ENCODE results near the gene UCMA. TPM values are rescaled to one million over a fixed set of nuclear protein-coding genes. Genes with fewer than 3 reads are reported as not detected.

The UCMA gene
- total and polyA plus RNA-seq, 10 donors = not detected

- Histone ChIP-seq H3K36me3 (no peaks in the 10 kb centered on the region), H3K4me3 (no peak overlapping the region), H3K27me3 (replicated peaks in 1 of 7) (no peaks in the 10 kb centered on the region), H3K9me3 (no peaks in the 10 kb centered on the region), H3K4me1 (no peaks in the 10 kb centered on the region), H3K27ac (no peak overlapping the region)
- WGBS, 5 donors = 86 to 94% (median 90%) methylated on average over 6 of the region's 6 CpGs
- no peak for TF ChIP-seq POLR2A (IDR thresholded peaks at IDR 0.05)
- TF ChIP-seq CTCF (IDR thresholded peaks at IDR 0.05 in 8 of 11, conservative IDR thresholded peaks at IDR 0.05 in 3 of 11) = no peak
- TF ChIP-seq POLR2AphosphoS5 (IDR thresholded peaks at IDR 0.05) = no peak
- peak; percentile 62 for DNase-seq
- intact Hi-C loops (cut with DNase I; ENCODE audit: low total_unique reads) = no loop called here
Observed at GRCh38 chr10:13222151-13222550, 12.0 kb downstream of the UCMA start.

GRCh38 chr10:13221572-13221971 lies 12.6 kb downstream of the UCMA start:
- 85 to 94% (median 92%) methylated on average over 8 of the region's 8 CpGs for WGBS, 5 donors
- H3K36me3 ChIP-seq = no peaks in the 10 kb centered on the region
- H3K9me3 ChIP-seq = no peaks in the 10 kb centered on the region
- intact Hi-C loops (cut with DNase I; ENCODE audit: low total_unique reads) = no loop called here
- no peak overlapping the region for H3K27ac ChIP-seq
- H3K27me3 ChIP-seq (replicated peaks in 1 of 7) = no peaks in the 10 kb centered on the region
- no peaks in the 10 kb centered on the region for H3K4me1 ChIP-seq
- H3K4me3 ChIP-seq = no peak overlapping the region
- no peak for DNase-seq
- TF ChIP-seq CTCF (IDR thresholded peaks at IDR 0.05 in 8 of 11, conservative IDR thresholded peaks at IDR 0.05 in 3 of 11) = no peak
- TF ChIP-seq POLR2AphosphoS5 (IDR thresholded peaks at IDR 0.05) = no peak
- no peak for TF ChIP-seq POLR2A (IDR thresholded peaks at IDR 0.05)

- Histone ChIP-seq H3K4me3 (no peak overlapping the region), H3K27me3 (replicated peaks in 1 of 7) (no peaks in the 10 kb centered on the region), H3K4me1 (no peaks in the 10 kb centered on the region), H3K27ac (no peak overlapping the region), H3K9me3 (no peaks in the 10 kb centered on the region), H3K36me3 (no peaks in the 10 kb centered on the region)
- intact Hi-C loops (cut with DNase I; ENCODE audit: low total_unique reads) = no loop called here
- DNase-seq = no peak
- WGBS, 5 donors = 69 to 72% (median 71%) methylated on average over 12 of the region's 12 CpGs
- no peak for TF ChIP-seq POLR2AphosphoS5 (IDR thresholded peaks at IDR 0.05)
- TF ChIP-seq POLR2A (IDR thresholded peaks at IDR 0.05) = no peak
- no peak for TF ChIP-seq CTCF (IDR thresholded peaks at IDR 0.05 in 8 of 11, conservative IDR thresholded peaks at IDR 0.05 in 3 of 11)
Observed at GRCh38 chr10:13219685-13220670, 14.2 kb downstream of the UCMA start.

GRCh38 chr10:13218878-13219277 lies 15.3 kb downstream of the UCMA start:
- H3K4me1 ChIP-seq = no peaks in the 10 kb centered on the region
- H3K4me3 ChIP-seq = no peak overlapping the region
- 90 to 97% (median 95%) methylated on average over 4 of the region's 4 CpGs for WGBS, 5 donors
- no peak for TF ChIP-seq POLR2AphosphoS5 (IDR thresholded peaks at IDR 0.05)
- TF ChIP-seq CTCF (IDR thresholded peaks at IDR 0.05 in 8 of 11, conservative IDR thresholded peaks at IDR 0.05 in 3 of 11) = no peak
- TF ChIP-seq POLR2A (IDR thresholded peaks at IDR 0.05) = no peak
- H3K9me3 ChIP-seq = no peaks in the 10 kb centered on the region
- intact Hi-C loops (cut with DNase I; ENCODE audit: low total_unique reads) = no loop called here
- DNase-seq = no peak
- no peaks in the 10 kb centered on the region for H3K27me3 ChIP-seq (replicated peaks in 1 of 7)
- H3K36me3 ChIP-seq = no peaks in the 10 kb centered on the region
- no peak overlapping the region for H3K27ac ChIP-seq

Measured in spleen (tissue), 11 donors.